ENCODE measurements around the gene SGCD. TPM values are rescaled to one million over a fixed set of nuclear protein-coding genes. Genes with fewer than 3 reads are reported as not detected.

SGCD gene
- total RNA-seq, 1 donor from 2014 or later, result 6.0 TPM

- H3K9me3 ChIP-seq, result no peaks in the 10 kb centered on the region
- no peak overlapping the region for H3K27ac ChIP-seq
- H3K36me3 ChIP-seq, result no peaks in the 10 kb centered on the region
- no peaks in the 10 kb centered on the region for H3K4me1 ChIP-seq
- no peaks in the 10 kb centered on the region for H3K27me3 ChIP-seq (ENCODE audit: low read depth)
- no peak for TF ChIP-seq CTCF (IDR thresholded peaks at IDR 0.05)
- ATAC-seq (no peak), DNase-seq (no peak)
- no peak overlapping the region for H3K4me3 ChIP-seq
- intact Hi-C loops (cut with DNase I), result no loop called here
These were observed 428.6 kb downstream of the SGCD start for GRCh38 chr5:156755421-156756087.

GRCh38 chr5:156758011-156758791 is 431.2 kb downstream of the SGCD start:
- intact Hi-C loops (cut with DNase I), result no loop called here
- Histone ChIP-seq H3K27me3 (ENCODE audit: low read depth) (no peaks in the 10 kb centered on the region), H3K4me3 (no peak overlapping the region), H3K27ac (no peak overlapping the region), H3K4me1 (no peaks in the 10 kb centered on the region), H3K36me3 (no peaks in the 10 kb centered on the region), H3K9me3 (no peaks in the 10 kb centered on the region)
- TF ChIP-seq CTCF (IDR thresholded peaks at IDR 0.05), result no peak
- ATAC-seq (no peak), DNase-seq (no peak)

GRCh38 chr5:156759156-156759555 is 432.2 kb downstream of the SGCD start:
- no peak overlapping the region for H3K4me3 ChIP-seq
- no peaks in the 10 kb centered on the region for H3K4me1 ChIP-seq

GRCh38 chr5:156762771-156763170 is 435.8 kb downstream of the SGCD start:
- no peak for TF ChIP-seq CTCF (IDR thresholded peaks at IDR 0.05)
- Histone ChIP-seq H3K9me3 (no peaks in the 10 kb centered on the region), H3K4me1 (no peaks in the 10 kb centered on the region), H3K27me3 (ENCODE audit: low read depth) (no peaks in the 10 kb centered on the region), H3K4me3 (no peak overlapping the region), H3K36me3 (no peaks in the 10 kb centered on the region), H3K27ac (no peak overlapping the region)
- DNase-seq, result no peak
- ATAC-seq, result no peak
- intact Hi-C loops (cut with DNase I), result no loop called here

More at GRCh38 chr5:156759156-156759555, 432.2 kb downstream of the SGCD start:
- H3K27me3 ChIP-seq (ENCODE audit: low read depth), result no peaks in the 10 kb centered on the region
- TF ChIP-seq CTCF (IDR thresholded peaks at IDR 0.05), result no peak
- no peaks in the 10 kb centered on the region for H3K36me3 ChIP-seq
- DNase-seq (no peak), ATAC-seq (no peak)
- no peak overlapping the region for H3K27ac ChIP-seq
- intact Hi-C loops (cut with DNase I), result no loop called here
- no peaks in the 10 kb centered on the region for H3K9me3 ChIP-seq

- no peak overlapping the region for H3K4me3 ChIP-seq
- H3K9me3 ChIP-seq, result no peaks in the 10 kb centered on the region
- TF ChIP-seq CTCF (IDR thresholded peaks at IDR 0.05), result no peak
- H3K27ac ChIP-seq, result no peak overlapping the region
- H3K36me3 ChIP-seq, result no peaks in the 10 kb centered on the region
- no peak for ATAC-seq
- no peak for DNase-seq
- H3K4me1 ChIP-seq, result no peaks in the 10 kb centered on the region
- intact Hi-C loops (cut with DNase I), result no loop called here
- no peaks in the 10 kb centered on the region for H3K27me3 ChIP-seq (ENCODE audit: low read depth)
These were observed 437.4 kb downstream of the SGCD start for GRCh38 chr5:156764176-156764971.
